Liver (tissue), 9 donors: ENCODE results near the gene DCAF11. TPM values are rescaled to one million over a fixed set of nuclear protein-coding genes. Genes with fewer than 3 reads are reported as not detected.
A peak's percentile ranks its signal among the peaks of the same experiment; 100 is the strongest.

Source experiments
- DNase-seq: peaks from one replicate; pipeline ENCODE4 v3.0.0-alpha.2; 2017; ENCODE audit warnings: low spot score
- H3K27ac ChIP-seq, 2 donors: one replicate each; pipeline ENCODE4 v1.7.0; 2013; ENCODE audit warnings: inconsistent platforms in 2 of 2, low read length in 2 of 2, control low read depth in 1 of 2, low read depth in 1 of 2, mild to moderate bottlenecking in 1 of 2
- H3K27me3 ChIP-seq, 4 donors: one replicate each; pipeline versions ENCODE4 v1.6.1 to v1.7.0; 2013; ENCODE audit warnings: low read length in 3 of 4, inconsistent platforms in 1 of 4, mild to moderate bottlenecking in 1 of 4, moderate library complexity in 1 of 4; ENCODE audit not compliant: control insufficient read depth in 4 of 4, insufficient read depth in 4 of 4
- H3K36me3 ChIP-seq, 4 donors: one replicate each; pipeline versions ENCODE4 v1.6.1 to v1.7.0; 2013; ENCODE audit warnings: low read length in 3 of 4, mild to moderate bottlenecking in 3 of 4, low read depth in 1 of 4, moderate library complexity in 1 of 4; ENCODE audit not compliant: control insufficient read depth in 4 of 4, insufficient read depth in 3 of 4
- H3K4me1 ChIP-seq, 4 donors: one replicate each; pipeline versions ENCODE4 v1.6.1 to v1.7.0; 2013; ENCODE audit warnings: low read length in 3 of 4, mild to moderate bottlenecking in 3 of 4, moderate library complexity in 1 of 4; ENCODE audit not compliant: control insufficient read depth in 4 of 4, insufficient read depth in 4 of 4
- H3K4me3 ChIP-seq, 3 donors: one replicate each; pipeline versions ENCODE4 v1.6.1 to v1.7.0; 2013; ENCODE audit warnings: low read length in 3 of 3, control low read depth in 1 of 3, low read depth in 1 of 3, mild to moderate bottlenecking in 1 of 3
- H3K9ac ChIP-seq, 2 donors: one replicate each; pipeline ENCODE4 v1.7.0; 2013; ENCODE audit warnings: low read length in 2 of 2, mild to moderate bottlenecking in 2 of 2, moderate library complexity in 2 of 2, control low read depth in 1 of 2, low read depth in 1 of 2
- H3K9me3 ChIP-seq, 4 donors: one replicate each; pipeline versions ENCODE4 v1.6.1 to v1.7.0; 2013; ENCODE audit warnings: low read length in 3 of 4; ENCODE audit not compliant: control insufficient read depth in 4 of 4
- CTCF ChIP-seq: fragments of 150-350 bp; IDR thresholded peaks from 2 replicates; pipeline ENCODE4 v1.5.1; 2017; ENCODE audit warnings: improper control_type of control experiment, low read depth, low read length; ENCODE audit not compliant: missing input control
- EGR1 ChIP-seq, 2 donors: IDR thresholded peaks; 2 replicates each; pipeline ENCODE4 v1.6.1; 2016 to 2018; ENCODE audit warnings: antibody characterized with exemption in 2 of 2, low read depth in 2 of 2
- FOXA1 ChIP-seq: IDR thresholded peaks from 2 replicates; pipeline ENCODE4 v1.6.1; 2016; ENCODE audit warnings: antibody characterized with exemption
- FOXA2 ChIP-seq: IDR thresholded peaks from 2 replicates; pipeline ENCODE4 v1.6.1; 2016; ENCODE audit warnings: antibody characterized with exemption
- GABPA ChIP-seq, 2 donors: IDR thresholded peaks in 1 of 2; conservative IDR thresholded peaks in 1 of 2; 2 replicates each; pipeline ENCODE4 v1.6.1; 2016; ENCODE audit warnings: antibody characterized with exemption in 2 of 2, mild to moderate bottlenecking in 1 of 2, moderate library complexity in 1 of 2
- HNF4A ChIP-seq, 2 donors: conservative IDR thresholded peaks; 2 replicates each; pipeline ENCODE4 v1.6.1; 2016; ENCODE audit warnings: antibody characterized with exemption in 2 of 2, mild to moderate bottlenecking in 2 of 2
- HNF4G ChIP-seq: IDR thresholded peaks from 2 replicates; pipeline ENCODE4 v1.6.1; 2016; ENCODE audit warnings: antibody characterized with exemption
- MAX ChIP-seq: IDR thresholded peaks from 2 replicates; pipeline ENCODE4 v1.6.1; 2016; ENCODE audit warnings: antibody characterized with exemption
- RAD21 ChIP-seq, 2 donors: IDR thresholded peaks; 2 replicates each; pipeline ENCODE4 v1.6.1; 2016; ENCODE audit warnings: antibody characterized with exemption in 2 of 2, mild to moderate bottlenecking in 2 of 2
- REST ChIP-seq: IDR thresholded peaks from 2 replicates; pipeline ENCODE4 v1.6.1; 2016; ENCODE audit warnings: antibody characterized with exemption, mild to moderate bottlenecking
- RXRA ChIP-seq, 2 donors: IDR thresholded peaks; 2 replicates each; pipeline ENCODE4 v1.6.1; 2017 to 2018; ENCODE audit warnings: antibody characterized with exemption in 2 of 2, mild to moderate bottlenecking in 1 of 2
- SP1 ChIP-seq: IDR thresholded peaks from 2 replicates; pipeline ENCODE4 v1.6.1; 2018; ENCODE audit warnings: antibody characterized with exemption, mild to moderate bottlenecking
- TAF1 ChIP-seq: conservative IDR thresholded peaks from 2 replicates; pipeline ENCODE4 v1.6.1; 2016; ENCODE audit warnings: antibody characterized with exemption, mild to moderate bottlenecking
- YY1 ChIP-seq: IDR thresholded peaks from 2 replicates; pipeline ENCODE4 v1.6.1; 2016; ENCODE audit warnings: antibody characterized with exemption, mild to moderate bottlenecking
- ZBTB33 ChIP-seq: IDR thresholded peaks from 2 replicates; pipeline ENCODE4 v1.6.1; 2016; ENCODE audit warnings: antibody characterized with exemption
- WGBS: extraction: QIAGEN DNeasy Blood & Tissue Kit; methylation state at CpG from one replicate; pipeline ENCODE4 v1.1.7; 2013; 5-methylcytosine and 5-hydroxymethylcytosine counted together
- polyA plus RNA-seq, 2 donors: library from polyadenylated mRNA; stranded (reverse) in 1 of 2; unstranded in 1 of 2; fragments of 200-250 nt in 1 of 2; fragments of >200 nt in 1 of 2; fragmentation: Nextera tagmentation in 1 of 2; extraction: Ambion mirVana in 1 of 2; gene quantifications; one replicate each; pipeline versions ENCODE4 v1.2.1 to v1.2.3, GENCODE V29; 2013 to 2015
- total RNA-seq, 2 donors: library from RNA; depleted of rRNA; stranded (reverse); fragments of >200 nt; gene quantifications; one replicate each; pipeline ENCODE4 v1.2.3, GENCODE V29; 2014
- donor health status: healthy.
- donor health status: healthy.
- donor health status: healthy.
- donor health status: healthy.
- donor health status: healthy.

Gene DCAF11
- total and polyA plus RNA-seq, 4 donors = 30.1 to 312 (median 167) TPM

GRCh38 chr14:24067133-24068082 lies 47.2 kb upstream of the DCAF11 start:
- TF ChIP-seq ZBTB33 (no peak), FOXA2 (peak; percentile 92), MAX (no peak), YY1 (peak; percentile 36), SP1 (peak; percentile 83), FOXA1 (peak; percentile 76), HNF4A (conservative IDR thresholded peaks at IDR 0.05) (peak; percentile 80 to 85), HNF4G (peak; percentile 79), REST (peak; percentile 86), CTCF (no peak), RXRA (IDR thresholded peaks at IDR 0.05) (peak in 1 of 2 donors; percentile 71), EGR1 (IDR thresholded peaks at IDR 0.05; ENCODE audit: low read depth in 2 of 2) (peak in 1 of 2 donors; percentile 28), TAF1 (peak; percentile 92), RAD21 (IDR thresholded peaks at IDR 0.05) (peak in 1 of 2 donors; percentile 48), GABPA (IDR thresholded peaks at IDR 0.05 in 1 of 2, conservative IDR thresholded peaks at IDR 0.05 in 1 of 2) (no peak)
- Histone ChIP-seq H3K27me3 (no peaks in the 10 kb centered on the region), H3K9ac (peak overlapping the region; percentile 71 to 88), H3K9me3 (no peaks in the 10 kb centered on the region), H3K4me1 (peaks cover 27 to 65% (median 56%) of the 10 kb centered on the region in 4 donors), H3K36me3 (no peaks in the 10 kb centered on the region), H3K27ac (peak overlapping the region; percentile 76 to 90), H3K4me3 (peak overlapping the region; percentile 27 to 79 (median 34))
- DNase-seq = no peak
- 39% methylated on average over 12 of the region's 12 CpGs for WGBS
